ENCODE results near the gene MILR1.

MILR1 gene

DNA sequence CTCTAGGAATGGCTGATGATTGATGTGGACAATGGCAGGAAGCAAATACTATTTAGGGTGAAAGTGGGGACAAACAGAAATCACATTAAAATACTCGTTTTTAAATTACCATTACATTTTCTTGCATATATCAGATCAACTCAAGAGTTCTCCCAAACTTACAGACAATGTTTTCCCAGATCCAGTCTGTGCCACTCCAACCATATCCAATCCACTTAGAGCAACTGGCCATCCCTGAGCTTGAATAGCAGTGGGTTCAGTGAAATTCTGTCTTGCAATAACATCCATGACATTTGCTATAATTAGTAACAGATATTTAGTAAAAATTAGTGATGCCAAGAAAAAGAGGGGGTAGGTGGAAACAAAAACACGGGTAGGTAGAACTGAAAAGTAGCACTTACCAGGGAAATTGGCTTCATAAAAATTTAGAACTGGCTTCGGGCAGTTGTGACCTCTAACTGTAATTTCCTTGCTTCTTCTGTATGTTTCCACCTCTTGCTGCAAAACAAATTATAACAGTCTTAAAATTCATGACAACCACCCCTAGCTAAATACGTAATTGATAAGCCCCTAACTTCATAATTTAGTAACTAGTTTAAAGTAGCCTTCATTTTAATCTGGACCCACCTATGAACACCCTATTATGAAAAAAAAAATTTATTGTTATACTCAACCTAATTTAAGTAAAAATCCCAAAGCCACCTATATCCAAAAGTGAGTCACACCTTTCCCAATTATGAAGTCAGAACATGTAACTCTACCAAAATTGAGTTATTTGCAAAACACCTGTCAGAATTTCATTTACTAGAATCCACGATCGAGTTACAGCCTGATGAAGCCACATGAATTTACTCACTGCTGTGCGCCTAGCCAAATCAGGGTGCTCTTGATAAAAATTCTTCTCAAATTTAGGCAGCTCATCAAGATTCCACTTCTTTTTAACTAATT, 55.2 kb downstream of the MILR1 start:
- FAIRE-seq, result no peak

DNA sequence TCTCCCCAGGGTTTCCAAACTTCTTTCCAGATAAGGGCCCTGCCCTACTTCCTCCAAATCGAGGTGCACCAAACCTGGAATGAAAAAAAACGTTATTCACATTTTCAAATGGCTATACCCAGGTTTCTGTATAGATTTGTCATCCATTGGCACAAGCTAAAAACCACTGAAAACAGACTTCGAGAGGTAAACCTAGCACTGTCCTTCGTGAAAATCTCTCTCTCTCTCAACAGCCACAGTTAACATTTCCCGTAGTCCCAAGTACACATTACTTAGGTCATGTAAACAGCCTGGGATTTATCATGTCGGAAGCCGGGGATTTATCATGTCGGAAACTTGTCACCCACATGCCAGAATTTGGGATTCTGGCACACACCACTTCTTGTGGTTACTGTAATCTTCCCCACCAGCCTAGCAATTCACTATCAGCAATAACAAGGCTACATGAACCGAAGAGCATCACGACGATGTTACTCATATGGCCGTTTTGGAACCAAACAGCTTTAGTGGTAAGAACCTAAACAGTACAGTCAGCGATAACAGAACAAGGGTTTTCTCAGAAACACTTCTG, 55.9 kb downstream of the MILR1 start:
- no peak for FAIRE-seq

DNA sequence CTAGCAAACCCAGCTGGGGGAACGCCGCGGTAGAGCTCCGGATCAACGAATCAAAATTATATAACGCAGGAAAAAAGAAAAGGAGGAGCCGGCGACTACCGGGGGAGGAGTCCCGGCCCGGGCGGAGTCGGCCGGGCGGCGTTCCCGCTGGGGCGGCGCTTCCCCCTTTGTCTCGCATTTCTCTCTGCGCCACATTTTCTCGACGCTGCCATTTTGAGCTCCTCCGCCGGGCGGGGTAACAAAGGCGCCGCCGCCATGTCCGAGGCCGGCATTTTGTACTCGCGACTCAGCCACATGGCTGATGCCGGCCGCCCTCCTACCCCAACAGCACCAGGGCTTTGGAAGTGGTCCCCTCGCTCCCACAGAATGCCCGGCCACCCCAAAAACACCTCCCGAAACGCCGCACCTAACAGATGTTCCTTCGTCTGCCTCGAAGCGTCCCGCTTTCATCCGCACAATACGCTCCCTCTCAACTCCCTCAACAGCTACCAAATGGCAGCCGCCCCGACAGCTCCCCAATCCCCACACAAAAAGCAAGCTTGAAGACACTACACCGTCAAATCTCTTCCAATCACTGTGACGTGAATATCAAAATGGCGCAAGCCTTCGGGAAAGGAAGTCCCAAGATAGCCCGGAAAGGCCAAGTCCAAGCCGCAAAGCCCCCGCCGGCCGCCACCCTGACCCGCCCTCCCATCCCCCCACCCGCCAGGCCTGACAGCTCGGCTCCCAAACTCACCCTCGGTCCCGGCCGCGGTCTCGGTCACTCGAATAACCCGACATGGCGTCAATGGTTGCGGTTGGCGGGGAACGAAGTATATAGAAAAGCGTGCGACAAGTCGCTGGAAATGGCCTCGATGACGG, 56.7 kb downstream of the MILR1 start:
- FAIRE-seq, result no peak

DNA sequence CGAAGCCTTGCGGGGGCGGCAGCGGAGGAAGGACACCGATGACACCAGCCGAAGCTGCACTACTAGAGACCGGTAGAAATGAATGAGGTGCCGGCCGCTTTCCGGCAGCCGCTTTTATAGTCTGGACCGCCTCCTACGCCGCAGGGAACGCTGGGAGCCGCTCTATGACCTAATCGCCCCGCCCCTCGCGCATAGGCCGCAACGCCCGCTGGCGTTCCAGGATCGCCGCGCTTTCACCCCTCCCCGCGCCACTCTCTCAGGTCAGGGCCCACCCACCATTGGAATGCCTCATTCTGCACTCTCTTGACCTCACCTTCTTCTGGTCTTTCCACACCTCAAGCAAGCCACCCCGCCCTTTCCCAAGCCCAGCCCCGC, 57.3 kb downstream of the MILR1 start, which contains the start of gene DDX5:
Gene DDX5 (minus strand): TSS at position 89 of the 375 bp plus-strand sequence. CDS start 170 bp downstream, outside the sequence.
- no peak for FAIRE-seq

DNA sequence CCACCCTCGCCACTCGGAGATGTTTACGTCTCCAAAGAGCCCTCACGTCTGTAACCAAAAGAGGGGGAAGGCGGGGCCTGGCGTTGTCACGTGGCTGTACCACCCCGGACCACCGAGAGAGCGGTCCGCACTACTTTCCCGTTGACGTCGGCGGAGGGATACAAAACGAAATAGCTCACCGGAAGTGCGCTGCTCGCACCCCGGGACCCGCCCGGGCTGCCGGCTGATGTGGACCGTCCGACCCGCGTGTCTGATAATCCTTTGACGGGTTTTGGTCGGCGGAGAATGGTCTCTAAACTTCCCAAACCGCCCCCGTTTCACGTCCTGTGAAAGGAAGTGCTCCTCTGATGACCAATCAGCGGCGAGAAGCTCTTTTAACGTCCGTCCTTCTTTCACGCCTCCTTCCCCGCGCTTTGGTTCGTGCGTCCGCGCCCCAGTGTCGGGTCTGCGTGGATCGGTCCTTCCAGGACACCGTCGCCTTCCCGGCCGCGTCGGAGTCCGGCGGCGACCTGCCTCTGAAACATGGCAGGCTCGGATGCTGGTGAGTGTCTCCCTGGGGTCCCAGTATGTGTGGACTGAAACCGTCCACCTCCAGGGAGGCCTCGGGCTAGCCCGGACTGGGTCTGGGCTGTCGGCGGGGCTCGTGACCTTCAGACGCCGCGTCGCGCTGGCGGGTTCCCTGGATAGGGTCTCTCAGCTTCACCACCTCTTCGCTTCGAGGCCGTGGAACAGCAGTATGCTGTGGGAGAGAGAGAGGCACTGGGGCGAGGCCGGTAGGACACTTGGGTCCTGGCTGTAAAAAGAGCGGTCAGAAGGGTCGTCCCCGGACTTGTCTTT, 57.9 kb downstream of the MILR1 start, which contains the start of gene CEP95:
Gene CEP95 (plus strand): TSS at position 402 of the 837 bp plus-strand sequence. CDS start 121 bp downstream, at position 523.
- no peak for FAIRE-seq

DNA sequence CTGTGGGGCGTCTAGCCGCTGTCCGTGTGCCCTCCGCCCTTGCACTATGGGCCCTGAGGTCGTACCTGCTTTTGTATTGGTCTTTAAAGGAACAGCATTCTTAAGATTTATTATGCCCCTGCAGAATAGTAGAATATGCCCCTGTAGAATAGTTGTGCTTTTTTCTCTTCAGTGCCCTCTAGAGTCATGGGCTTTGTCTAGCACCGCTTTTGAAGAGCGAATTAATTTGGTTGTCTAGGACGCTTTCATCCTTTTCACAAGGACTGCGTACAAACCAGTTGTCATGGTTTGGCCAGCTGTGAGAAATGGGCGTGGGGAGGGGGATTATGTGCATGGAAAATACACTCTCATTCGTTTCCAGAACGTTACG, 58.5 kb downstream of the MILR1 start:
- FAIRE-seq, result no peak

DNA sequence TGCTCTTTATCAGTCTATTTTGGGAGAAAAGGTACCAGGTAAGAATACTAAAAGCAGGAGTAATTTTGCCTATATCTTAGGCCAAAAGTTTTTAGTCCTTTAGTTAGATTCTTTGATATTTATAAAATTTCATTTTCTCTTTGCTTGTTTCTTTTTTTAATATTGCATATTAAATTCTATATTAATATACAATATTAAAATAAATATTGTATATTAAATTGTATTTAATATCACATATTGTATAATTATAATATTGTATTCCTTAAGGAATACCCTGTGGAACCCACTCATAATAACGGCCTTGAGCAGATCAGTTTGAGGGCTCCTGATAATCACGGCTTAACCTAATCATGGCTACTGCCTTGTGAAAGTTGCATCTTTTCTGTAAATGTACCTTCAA, 59.8 kb downstream of the MILR1 start:
- FAIRE-seq, result no peak

DNA sequence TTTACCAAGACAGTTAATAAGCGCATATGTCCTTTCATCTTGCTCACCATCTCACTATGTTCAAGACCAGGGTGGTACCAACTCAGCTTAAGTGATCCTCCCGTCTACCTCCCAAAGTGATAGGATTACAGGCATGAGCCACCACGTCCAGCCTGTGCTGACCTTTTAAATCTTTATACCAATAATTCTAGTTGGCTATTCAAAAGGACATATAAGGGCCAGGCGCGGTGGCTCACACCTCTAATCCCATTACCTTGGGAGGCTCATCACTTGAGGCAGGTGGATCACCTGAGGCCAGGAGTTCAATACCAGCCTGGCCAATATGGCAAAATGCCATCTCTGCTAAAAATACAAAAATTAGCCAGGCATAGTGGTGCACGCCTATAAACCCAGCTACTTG, 60.3 kb downstream of the MILR1 start:
- FAIRE-seq, result no peak

DNA sequence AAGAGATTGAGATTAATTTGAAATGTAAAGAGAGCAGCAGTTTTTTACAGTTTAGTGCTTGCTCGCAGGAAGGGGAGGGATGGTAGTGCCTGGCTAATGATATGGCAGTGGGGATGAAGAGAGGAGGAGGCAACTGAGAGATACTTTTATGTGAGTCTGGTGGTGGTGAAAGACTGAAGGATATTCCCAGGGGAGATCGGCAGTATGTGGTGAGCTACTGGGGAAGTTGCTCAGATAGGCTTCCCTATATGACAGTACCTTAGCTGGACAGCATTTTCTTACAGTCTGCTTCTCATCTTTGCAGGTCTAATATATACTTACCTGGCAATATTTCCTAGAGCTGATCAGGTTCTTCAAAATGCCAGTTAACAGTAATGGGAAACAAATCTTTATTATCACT, 66.5 kb downstream of the MILR1 start:
- no peak for FAIRE-seq

DNA sequence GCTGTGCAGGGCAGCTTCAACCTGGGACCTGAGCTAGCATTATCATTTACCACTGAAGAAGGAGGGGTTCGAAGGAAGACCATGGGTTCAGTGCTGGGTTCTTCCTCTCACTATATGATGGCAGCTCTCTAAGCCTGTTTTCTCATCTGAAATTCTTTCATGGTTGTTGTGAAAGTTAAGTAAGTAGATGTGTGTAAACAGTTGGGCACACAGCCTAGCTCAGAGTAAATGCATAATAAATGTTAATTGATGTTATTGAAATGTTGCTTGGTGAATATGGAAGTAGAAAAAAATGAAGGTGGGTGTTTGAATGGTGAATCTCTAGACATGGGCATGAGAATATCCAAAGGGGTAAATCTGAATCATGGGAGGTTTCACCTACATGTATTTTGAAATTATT, 66.9 kb downstream of the MILR1 start:
- no peak for FAIRE-seq
